Epithelial cell of esophagus (primary cell): ENCODE data around the gene MCF2L2.
"Not testable (repeated sequence)": the region's sequence is repeated elsewhere in the genome, so short reads cannot be mapped to it uniquely, and the experiment has no call there.

Source experiments
- DNase-seq: peaks from one replicate; pipeline ENCODE4 v3.0.0; 2010; ENCODE audit warnings: low read depth
- H3K4me3 ChIP-seq: 2 replicates; pipeline ENCODE4 v1.5.1; 2011; ENCODE audit warnings: mild to moderate bottlenecking, low read length, control low read depth
- TF ChIP-seq, protein P1 (sequence below): IDR thresholded peaks from 2 replicates; pipeline ENCODE4 v1.5.1; 2011; ENCODE audit warnings: low read depth, mild to moderate bottlenecking, low read length, control low read depth, inconsistent platforms; ENCODE audit not compliant: insufficient read depth; ENCODE audit errors: missing control alignments

MCF2L2 gene

DNA sequence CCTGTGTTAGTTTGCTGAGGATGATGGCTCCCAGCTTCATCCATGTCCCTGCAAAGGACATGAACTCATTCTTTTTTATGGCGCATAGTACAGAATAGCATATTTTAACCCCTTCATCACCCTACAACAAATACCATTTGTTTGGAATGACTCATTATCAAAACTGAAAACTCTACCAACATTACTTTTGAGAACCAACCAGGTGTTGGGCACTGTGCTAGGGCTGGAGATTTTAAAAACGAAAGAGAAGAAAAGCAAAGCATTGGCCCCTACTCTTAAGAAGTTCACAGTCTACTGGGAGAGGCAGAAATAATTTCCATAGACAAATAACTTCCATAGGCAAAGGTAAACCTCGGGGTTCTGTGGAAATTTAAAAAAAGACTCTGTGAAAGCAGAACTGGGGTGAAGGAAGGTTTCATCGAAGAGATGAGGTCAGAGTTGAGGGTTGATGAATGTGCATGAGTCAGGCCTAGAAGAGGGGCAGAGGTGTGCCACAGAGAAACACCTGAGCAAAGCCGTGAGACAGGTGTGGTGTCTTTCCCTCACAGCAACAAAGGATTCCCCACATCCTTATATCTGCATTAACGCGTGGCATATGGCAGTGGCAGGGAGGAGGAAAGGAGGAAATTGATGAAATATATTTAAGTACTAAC, 51.0 kb downstream of the MCF2L2 start:
- no peak overlapping the region for H3K4me3 ChIP-seq
- TF ChIP-seq, protein P1, sequence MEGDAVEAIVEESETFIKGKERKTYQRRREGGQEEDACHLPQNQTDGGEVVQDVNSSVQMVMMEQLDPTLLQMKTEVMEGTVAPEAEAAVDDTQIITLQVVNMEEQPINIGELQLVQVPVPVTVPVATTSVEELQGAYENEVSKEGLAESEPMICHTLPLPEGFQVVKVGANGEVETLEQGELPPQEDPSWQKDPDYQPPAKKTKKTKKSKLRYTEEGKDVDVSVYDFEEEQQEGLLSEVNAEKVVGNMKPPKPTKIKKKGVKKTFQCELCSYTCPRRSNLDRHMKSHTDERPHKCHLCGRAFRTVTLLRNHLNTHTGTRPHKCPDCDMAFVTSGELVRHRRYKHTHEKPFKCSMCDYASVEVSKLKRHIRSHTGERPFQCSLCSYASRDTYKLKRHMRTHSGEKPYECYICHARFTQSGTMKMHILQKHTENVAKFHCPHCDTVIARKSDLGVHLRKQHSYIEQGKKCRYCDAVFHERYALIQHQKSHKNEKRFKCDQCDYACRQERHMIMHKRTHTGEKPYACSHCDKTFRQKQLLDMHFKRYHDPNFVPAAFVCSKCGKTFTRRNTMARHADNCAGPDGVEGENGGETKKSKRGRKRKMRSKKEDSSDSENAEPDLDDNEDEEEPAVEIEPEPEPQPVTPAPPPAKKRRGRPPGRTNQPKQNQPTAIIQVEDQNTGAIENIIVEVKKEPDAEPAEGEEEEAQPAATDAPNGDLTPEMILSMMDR: no peak
- peak; percentile 77 for DNase-seq

DNA sequence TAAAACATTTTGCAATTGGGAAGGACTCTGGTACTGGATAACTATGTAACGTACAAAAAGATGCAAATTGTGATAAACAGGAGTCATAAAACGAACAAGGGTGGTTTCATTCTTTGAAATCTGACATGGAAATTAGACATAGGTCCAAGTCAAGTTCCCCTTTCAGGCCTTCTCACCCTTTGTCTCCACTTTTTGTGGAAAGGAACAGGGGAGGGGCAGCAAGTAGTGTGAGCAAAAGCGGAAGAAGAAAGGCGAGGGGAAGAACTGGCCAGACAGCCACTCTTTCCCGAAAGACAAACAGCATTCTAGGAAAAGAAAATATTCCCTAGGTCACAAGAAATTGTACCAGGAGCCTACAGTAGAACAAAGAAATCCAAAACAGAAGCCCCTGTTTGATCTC, 52.6 kb downstream of the MCF2L2 start:
- TF ChIP-seq, protein P1: no peak
- DNase-seq: no peak
- no peak overlapping the region for H3K4me3 ChIP-seq

DNA sequence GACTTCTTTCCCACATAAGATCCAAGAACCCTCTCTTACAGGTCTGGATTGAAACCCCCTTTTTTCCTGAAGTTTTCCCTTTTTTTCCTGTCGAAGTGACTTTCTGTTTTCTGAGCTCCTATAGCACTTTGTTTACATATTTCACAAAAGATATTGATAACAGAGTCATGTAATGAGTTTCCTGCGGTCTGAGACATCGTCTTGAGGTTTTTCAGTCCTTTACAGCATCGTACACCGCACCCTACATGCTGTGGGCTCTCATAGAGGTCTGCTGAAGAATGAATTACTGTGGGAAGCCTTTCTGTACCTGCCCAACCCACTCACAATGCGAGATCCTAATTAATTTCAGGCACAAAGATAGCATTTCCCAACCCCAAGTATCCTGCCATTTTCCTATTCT, 53.1 kb downstream of the MCF2L2 start:
- no peak for DNase-seq
- H3K4me3 ChIP-seq: no peak overlapping the region
- TF ChIP-seq, protein P1: no peak

DNA sequence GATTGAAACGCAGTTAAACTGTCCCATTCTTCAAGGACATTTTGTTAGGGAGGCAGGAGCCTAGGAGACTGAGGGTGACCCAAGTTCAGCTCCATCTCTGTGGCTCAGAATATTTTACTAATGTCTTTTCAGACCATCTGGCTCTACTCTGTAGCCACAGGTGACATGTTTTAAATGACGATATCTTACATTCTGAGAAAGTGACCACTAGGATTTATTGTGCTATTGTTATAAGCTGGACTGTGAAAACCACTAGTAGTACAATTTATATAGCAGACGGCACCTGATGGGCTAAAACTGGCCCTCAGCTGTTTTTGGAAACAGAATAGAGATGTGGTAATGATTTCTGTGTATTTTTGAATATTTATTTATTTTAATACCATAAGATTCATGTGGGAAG, 55.5 kb downstream of the MCF2L2 start:
- H3K4me3 ChIP-seq: no peak overlapping the region
- no peak for DNase-seq
- TF ChIP-seq, protein P1: no peak

DNA sequence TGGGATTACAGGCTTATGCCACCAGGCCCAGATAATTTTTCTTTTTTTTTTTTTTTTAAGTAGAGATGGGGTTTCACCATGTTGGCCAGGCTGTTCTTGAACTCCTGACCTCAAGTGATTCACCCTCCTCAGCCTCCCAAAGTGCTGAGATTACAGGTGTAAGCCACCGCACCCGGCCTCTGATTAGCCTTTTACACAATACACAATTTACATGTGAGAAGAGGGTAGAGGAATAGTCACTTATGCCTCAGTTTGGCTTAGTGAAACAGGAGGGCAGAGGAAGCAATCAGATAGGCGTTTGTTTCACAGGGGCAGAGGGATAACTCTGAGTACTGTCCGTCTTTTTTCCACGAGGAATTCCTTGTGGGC, 56.8 kb downstream of the MCF2L2 start:
- DNase-seq: peak; percentile 57
- H3K4me3 ChIP-seq: not testable (repeated sequence)

DNA sequence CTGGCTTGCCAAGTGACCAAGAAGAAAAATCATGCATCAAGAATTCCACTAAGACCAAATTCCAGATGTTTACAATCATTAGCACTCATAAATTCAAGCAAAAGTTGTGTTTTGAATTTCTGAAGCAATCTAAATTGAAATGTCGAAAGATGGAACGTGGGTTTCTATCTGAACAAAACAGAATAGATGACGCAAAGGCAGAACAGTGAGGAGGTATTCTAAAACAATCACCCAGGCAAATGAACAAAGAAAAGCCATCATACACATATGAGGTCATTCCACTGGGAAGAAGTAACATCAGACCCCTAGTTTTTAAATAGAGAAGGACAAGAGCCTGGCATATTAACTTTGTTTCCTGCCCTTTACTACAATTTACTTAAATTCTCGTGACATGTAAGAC, 58.0 kb downstream of the MCF2L2 start:
- peak; percentile 42 for DNase-seq
- TF ChIP-seq, protein P1: no peak

DNA sequence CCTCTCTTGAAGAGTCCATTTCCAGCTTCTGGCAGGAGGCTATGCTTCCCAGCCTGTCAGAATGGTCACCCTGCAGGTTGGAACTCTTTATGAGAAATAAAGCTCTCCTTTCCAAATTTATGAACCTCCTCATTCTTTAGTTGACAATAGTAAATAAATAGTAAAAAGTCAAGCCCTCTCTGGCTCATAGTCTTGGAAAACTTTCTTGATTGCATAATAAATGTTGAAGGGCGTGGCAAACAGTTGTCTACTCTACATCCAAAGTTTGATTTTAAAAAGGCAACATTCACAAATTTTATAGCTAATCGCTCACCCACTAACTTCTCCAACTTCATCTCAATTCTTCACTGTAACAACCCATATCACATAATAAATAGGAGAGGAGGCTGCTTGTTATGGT, 58.8 kb downstream of the MCF2L2 start:
- DNase-seq: peak; percentile 34
- TF ChIP-seq, protein P1: no peak
- no peak overlapping the region for H3K4me3 ChIP-seq

More for the DNA sequence above, 58.0 kb downstream of the MCF2L2 start:
- no peak overlapping the region for H3K4me3 ChIP-seq
